PC-3 (cell line): ENCODE data around the gene PRKRA. TPM values are rescaled to one million over a fixed set of nuclear protein-coding genes. Genes with fewer than 3 reads are reported as not detected.
A peak's percentile ranks its signal among the peaks of the same experiment; 100 is the strongest.

Experiments used
- ATAC-seq: fragments of 200-7000 bp; cut with Tn5 transposase; 2 replicates; pipeline ENCODE4 v1.9.1; 2020; ENCODE audit warnings: mild to moderate bottlenecking, moderate library complexity
- BruUV-seq: library from RNA; stranded (reverse); fragments of 400-500 nt; replicated peaks from 2 replicates; lab custom pipeline; 2021; lab: Mats Ljungman, UMichigan
- CTCF ChIA-PET: fragments of 300-600 bp; sonication (Branson Sonifier 250); formaldehyde crosslinking; loops from one replicate; lab custom pipeline; 2022; ENCODE audit warnings: antibody characterized with exemption; lab: Charles Lee
- POLR2A ChIA-PET: fragments of 300-600 bp; sonication (Branson Sonifier 250); formaldehyde crosslinking; loops from one replicate; lab custom pipeline; 2022; ENCODE audit warnings: antibody characterized with exemption; ENCODE audit not compliant: unreplicated experiment; lab: Charles Lee
- DNase-seq: peaks from one replicate; pipeline ENCODE4 v3.0.0-alpha.2; 2015
- H2AFZ ChIP-seq: fragments of 300-600 bp; sonication (generic); 2 replicates; pipeline ENCODE4 v1.6.0; 2016; ENCODE audit warnings: antibody characterized with exemption, low read length
- H3F3A ChIP-seq: fragments of 300-600 bp; sonication (generic); one replicate; pipeline ENCODE4 v1.6.0; 2017; ENCODE audit warnings: antibody characterized with exemption, low read length, control low read depth, mild to moderate bottlenecking; ENCODE audit not compliant: unreplicated experiment
- H3K27ac ChIP-seq: fragments of 300-600 bp; sonication (generic); 2 replicates; pipeline ENCODE4 v1.5.1; 2016; ENCODE audit warnings: mild to moderate bottlenecking, low read length
- H3K27me3 ChIP-seq: fragments of 300-600 bp; sonication (generic); 2 replicates; pipeline ENCODE4 v1.6.1; 2016; ENCODE audit warnings: low read length, mixed read lengths
- H3K36me3 ChIP-seq: fragments of 300-600 bp; sonication (generic); 2 replicates; pipeline ENCODE4 v1.6.1; 2016; ENCODE audit warnings: low read depth, mixed run types, low read length, mixed read lengths
- H3K4me1 ChIP-seq: fragments of 300-600 bp; sonication (generic); 2 replicates; pipeline ENCODE4 v1.5.1; 2016; ENCODE audit warnings: low read length; ENCODE audit not compliant: insufficient read depth
- H3K4me2 ChIP-seq: fragments of 300-600 bp; sonication (generic); 2 replicates; pipeline ENCODE4 v1.6.0; 2016; ENCODE audit warnings: low read length
- H3K4me3 ChIP-seq: fragments of 300-600 bp; sonication (generic); 2 replicates; pipeline ENCODE4 v1.5.1; 2016; ENCODE audit warnings: mild to moderate bottlenecking, low read length, mixed read lengths
- H3K79me2 ChIP-seq: fragments of 300-600 bp; sonication (generic); 2 replicates; pipeline ENCODE4 v1.6.1; 2017; ENCODE audit warnings: low read length, mixed read lengths
- H3K9ac ChIP-seq: fragments of 300-600 bp; sonication (generic); 2 replicates; pipeline ENCODE4 v1.6.0; 2016; ENCODE audit warnings: mild to moderate bottlenecking, low read length
- H3K9me2 ChIP-seq: fragments of 300-600 bp; sonication (generic); replicated peaks from 2 replicates; pipeline ENCODE4 v1.6.1; 2016; ENCODE audit warnings: mixed run types, low read length, mixed read lengths
- H3K9me3 ChIP-seq: fragments of 300-600 bp; sonication (generic); 2 replicates; pipeline ENCODE4 v1.6.1; 2016; ENCODE audit warnings: low read length, mixed read lengths
- H4K20me1 ChIP-seq: fragments of 300-600 bp; sonication (generic); 2 replicates; pipeline ENCODE4 v1.6.1; 2016; ENCODE audit warnings: low read length, mixed read lengths
- CTCF ChIP-seq: fragments of 300-600 bp; sonication (generic); conservative IDR thresholded peaks from 2 replicates; pipeline ENCODE4 v1.5.1; 2017; ENCODE audit warnings: antibody characterized with exemption, low read depth, mild to moderate bottlenecking, low read length
- EZH2 ChIP-seq: fragments of 300-600 bp; sonication (generic); IDR thresholded peaks from one replicate; pipeline ENCODE4 v1.6.1; 2017; ENCODE audit warnings: antibody characterized with exemption, mild to moderate bottlenecking, low read length; ENCODE audit not compliant: unreplicated experiment
- EZH2phosphoT487 ChIP-seq: fragments of 300-600 bp; sonication (generic); IDR thresholded peaks from 2 replicates; pipeline ENCODE4 v1.6.1; 2018; ENCODE audit warnings: mild to moderate bottlenecking, antibody characterized with exemption, low read length, borderline replicate concordance
- intact Hi-C: fragments of 100-400 bp; cut with micrococcal nuclease; formaldehyde crosslinking; loops from 2 replicates; pipeline ENCODE4 v1.9.0; 2023
- total RNA-seq: library from RNA; depleted of rRNA; stranded (reverse); fragments of >200 nt; gene quantifications from 2 replicates; pipeline ENCODE4 v1.2.3, GENCODE V29; 2014

Gene PRKRA
- total RNA-seq, 1 experiment from 2014 or later: 78.2 TPM

- ATAC-seq: peak; percentile 82
Measured at GRCh38 chr2:178392215-178392614, 58.8 kb downstream of the PRKRA start.

DNA sequence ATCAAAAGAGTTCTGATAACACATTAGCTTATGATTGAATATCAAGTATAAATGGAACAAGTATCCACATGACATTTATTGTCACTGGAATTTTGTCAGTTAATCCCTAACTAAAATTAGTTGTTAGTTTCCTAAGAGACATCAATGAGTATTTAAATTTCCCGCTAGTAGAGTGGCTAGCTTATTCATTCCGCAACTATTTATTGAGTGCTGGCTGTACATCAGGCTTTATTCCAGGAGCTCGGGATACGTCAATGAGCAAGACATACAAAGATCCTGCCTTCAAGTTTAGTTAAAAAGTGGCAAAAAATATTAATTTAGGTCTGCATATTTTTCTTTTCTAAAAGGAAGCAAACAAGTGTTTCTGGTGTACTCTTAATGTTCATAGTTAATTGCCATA is 59.3 kb downstream of the PRKRA start:
- H3F3A ChIP-seq: no peaks in the 10 kb centered on the region
- intact Hi-C loops: no loop called here
- H3K9me2 ChIP-seq: no peaks in the 10 kb centered on the region
- no peaks in the 10 kb centered on the region for H3K36me3 ChIP-seq
- BruUV-seq: no TSS peak
- peak; percentile 28 for DNase-seq
- no peaks in the 10 kb centered on the region for H4K20me1 ChIP-seq
- no peak overlapping the region for H2AFZ ChIP-seq
- no peaks in the 10 kb centered on the region for H3K9me3 ChIP-seq
- ChIA-PET CTCF (interaction anchor here (0.7 to 1.5 kb wide), 2 partner anchors 23 to 37 kb away, joined by 3 to 9 read pairs; no protein-coding TSS in a partner anchor), POLR2A (interaction anchor here (0.5 kb wide), 1 partner anchor 47 kb away, joined by 4 read pairs; no protein-coding TSS in a partner anchor)
- peak; percentile 39; the same call in 1 of the 2 replicates for ATAC-seq
- H3K4me2 ChIP-seq: peak overlapping the region; percentile 8; the same call in 1 of the 2 replicates
- peaks cover 18% of the 10 kb centered on the region for H3K4me1 ChIP-seq
- H3K4me3 ChIP-seq: no peak overlapping the region
- no peaks in the 10 kb centered on the region for H3K79me2 ChIP-seq
- TF ChIP-seq CTCF (no peak), EZH2phosphoT487 (no peak), EZH2 (no peak)
- H3K27me3 ChIP-seq: no peaks in the 10 kb centered on the region
- no peak overlapping the region for H3K9ac ChIP-seq
- peak overlapping the region; percentile 50 for H3K27ac ChIP-seq

More at GRCh38 chr2:178392215-178392614, 58.8 kb downstream of the PRKRA start:
- no peaks in the 10 kb centered on the region for H3K36me3 ChIP-seq
- no peak overlapping the region for H3K4me3 ChIP-seq
- H3K9me3 ChIP-seq: no peaks in the 10 kb centered on the region
- no peak overlapping the region for H2AFZ ChIP-seq
- POLR2A ChIA-PET: interaction anchor here (0.5 to 0.6 kb wide), 4 partner anchors 28 to 1685 kb away, joined by 4 to 5 read pairs (median 4); no protein-coding TSS in a partner anchor
- no peaks in the 10 kb centered on the region for H4K20me1 ChIP-seq
- no peak overlapping the region for H3K9ac ChIP-seq
- no peak for TF ChIP-seq EZH2phosphoT487
- no peak for TF ChIP-seq EZH2
- TF ChIP-seq CTCF: no peak
- CTCF ChIA-PET: interaction anchor here (0.5 to 1.5 kb wide), 3 partner anchors 22 to 90 kb away, joined by 3 to 9 read pairs (median 7); no protein-coding TSS in a partner anchor
- DNase-seq: peak; percentile 89
- peaks cover 12% of the 10 kb centered on the region for H3K4me1 ChIP-seq
- peak overlapping the region; percentile 50 for H3K27ac ChIP-seq
- BruUV-seq: no TSS peak
- H3K4me2 ChIP-seq: peak overlapping the region; percentile 8; the same call in 1 of the 2 replicates
- H3F3A ChIP-seq: no peaks in the 10 kb centered on the region
- H3K9me2 ChIP-seq: no peaks in the 10 kb centered on the region
- H3K27me3 ChIP-seq: no peaks in the 10 kb centered on the region
- no peaks in the 10 kb centered on the region for H3K79me2 ChIP-seq
- intact Hi-C loops: no loop called here

DNA sequence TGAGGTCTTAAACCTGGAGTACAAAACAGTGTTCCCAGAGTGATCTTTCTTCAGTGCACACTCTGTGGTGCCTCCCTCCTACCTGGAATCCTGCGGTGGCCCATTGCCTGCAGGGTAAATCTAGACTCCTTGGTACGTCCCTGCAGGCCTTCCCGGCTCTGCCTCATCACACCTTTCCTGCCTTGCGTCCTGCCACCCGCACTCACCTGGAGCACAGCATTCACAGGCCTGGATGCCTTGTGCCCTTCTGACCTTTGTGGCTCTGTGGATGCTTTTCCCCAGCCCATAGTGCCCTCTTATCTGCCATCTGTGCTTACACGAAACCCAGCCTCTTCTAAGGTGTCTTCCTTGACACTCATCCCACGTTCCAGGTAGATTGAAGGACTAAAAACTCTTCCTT is 62.7 kb downstream of the PRKRA start:
- Histone ChIP-seq H3K79me2 (no peaks in the 10 kb centered on the region), H2AFZ (no peak overlapping the region), H3K4me3 (no peak overlapping the region), H3K4me2 (no peak overlapping the region), H3K27ac (no peak overlapping the region), H3K4me1 (peaks cover 31% of the 10 kb centered on the region), H3K9me2 (no peaks in the 10 kb centered on the region), H3K9ac (no peak overlapping the region), H3K9me3 (no peaks in the 10 kb centered on the region), H3K27me3 (no peaks in the 10 kb centered on the region), H3F3A (no peaks in the 10 kb centered on the region), H4K20me1 (no peaks in the 10 kb centered on the region), H3K36me3 (no peaks in the 10 kb centered on the region)
- TF ChIP-seq EZH2phosphoT487 (no peak), CTCF (no peak), EZH2 (no peak)
- no peak for DNase-seq
- POLR2A ChIA-PET: no interaction called here
- no TSS peak for BruUV-seq
- ATAC-seq: no peak
- CTCF ChIA-PET: no interaction called here
- intact Hi-C loops: no loop called here
